GM12875 (cell line): ENCODE measurements around the gene TMEM263.

Experiments used
- H3K4me3 ChIP-seq: one replicate; pipeline ENCODE4 v1.5.1; 2011; ENCODE audit warnings: low read depth, low read length, control low read depth
- TF ChIP-seq, protein P1 (sequence below): IDR thresholded peaks from 2 replicates; pipeline ENCODE4 v1.5.1; 2011; ENCODE audit warnings: low read depth, mild to moderate bottlenecking, control low read depth, inconsistent platforms, low read length, moderate library complexity, borderline replicate concordance; ENCODE audit not compliant: insufficient read depth

TMEM263 gene

GRCh38 chr12:106924268-106924861 is 31.3 kb upstream of the TMEM263 start:
- TF ChIP-seq, protein P1, sequence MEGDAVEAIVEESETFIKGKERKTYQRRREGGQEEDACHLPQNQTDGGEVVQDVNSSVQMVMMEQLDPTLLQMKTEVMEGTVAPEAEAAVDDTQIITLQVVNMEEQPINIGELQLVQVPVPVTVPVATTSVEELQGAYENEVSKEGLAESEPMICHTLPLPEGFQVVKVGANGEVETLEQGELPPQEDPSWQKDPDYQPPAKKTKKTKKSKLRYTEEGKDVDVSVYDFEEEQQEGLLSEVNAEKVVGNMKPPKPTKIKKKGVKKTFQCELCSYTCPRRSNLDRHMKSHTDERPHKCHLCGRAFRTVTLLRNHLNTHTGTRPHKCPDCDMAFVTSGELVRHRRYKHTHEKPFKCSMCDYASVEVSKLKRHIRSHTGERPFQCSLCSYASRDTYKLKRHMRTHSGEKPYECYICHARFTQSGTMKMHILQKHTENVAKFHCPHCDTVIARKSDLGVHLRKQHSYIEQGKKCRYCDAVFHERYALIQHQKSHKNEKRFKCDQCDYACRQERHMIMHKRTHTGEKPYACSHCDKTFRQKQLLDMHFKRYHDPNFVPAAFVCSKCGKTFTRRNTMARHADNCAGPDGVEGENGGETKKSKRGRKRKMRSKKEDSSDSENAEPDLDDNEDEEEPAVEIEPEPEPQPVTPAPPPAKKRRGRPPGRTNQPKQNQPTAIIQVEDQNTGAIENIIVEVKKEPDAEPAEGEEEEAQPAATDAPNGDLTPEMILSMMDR = no peak

GRCh38 chr12:106926657-106927056 is 29.1 kb upstream of the TMEM263 start:
- TF ChIP-seq, protein P1 = no peak

More at GRCh38 chr12:106924268-106924861, 31.3 kb upstream of the TMEM263 start:
- H3K4me3 ChIP-seq = no peak overlapping the region

DNA sequence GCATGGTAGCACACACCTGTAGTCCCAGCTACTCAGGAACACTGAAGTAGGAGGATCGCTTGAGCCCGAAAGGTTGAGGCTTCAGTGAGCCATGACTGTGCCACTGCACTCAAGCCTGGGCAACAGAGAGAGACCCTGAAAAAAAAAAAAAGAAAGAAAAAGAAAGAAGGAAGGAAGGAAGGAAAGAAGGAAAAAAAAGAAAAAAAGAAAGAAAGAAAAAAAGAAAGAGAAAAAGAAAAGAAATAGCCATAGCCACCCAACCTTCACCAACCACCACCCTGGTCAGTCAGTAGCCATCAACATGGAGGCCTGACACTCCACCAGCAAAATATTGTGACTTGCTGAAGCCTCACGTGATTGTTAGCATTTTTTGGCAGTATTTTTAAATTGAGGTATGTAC is 21.4 kb upstream of the TMEM263 start:
- H3K4me3 ChIP-seq = no peak overlapping the region
- TF ChIP-seq, protein P1 = no peak

More at GRCh38 chr12:106926657-106927056, 29.1 kb upstream of the TMEM263 start:
- H3K4me3 ChIP-seq = no peak overlapping the region

- H3K4me3 ChIP-seq = no peak overlapping the region
- TF ChIP-seq, protein P1 = no peak
Observed at GRCh38 chr12:106941481-106942156, 14.1 kb upstream of the TMEM263 start.

DNA sequence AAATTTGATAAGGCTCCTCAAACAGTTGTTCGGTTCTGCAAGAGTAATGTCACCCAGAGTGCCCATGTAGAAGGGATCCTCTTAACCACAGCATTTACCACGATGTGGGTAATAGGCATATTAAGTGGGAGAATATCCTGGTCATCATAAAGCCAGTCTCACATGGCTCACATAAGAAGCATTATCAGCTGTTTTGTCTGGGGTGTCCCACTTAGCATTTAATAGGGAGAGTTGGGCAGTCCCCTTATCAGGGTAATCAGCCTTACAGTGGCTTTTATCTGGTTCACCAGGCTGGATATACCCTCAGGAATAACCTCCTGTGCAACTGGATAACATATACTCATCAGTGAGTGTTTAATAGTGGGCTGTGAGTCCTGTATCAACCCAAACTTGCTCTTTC is 12.9 kb upstream of the TMEM263 start:
- TF ChIP-seq, protein P1 = no peak
- H3K4me3 ChIP-seq = no peak overlapping the region

- TF ChIP-seq, protein P1 = no peak
- no peak overlapping the region for H3K4me3 ChIP-seq
Observed at GRCh38 chr12:106945261-106945851, 10.4 kb upstream of the TMEM263 start.
